GM21528 (cell line): ENCODE data around the gene ZSCAN5B.
A peak's percentile ranks its signal among the peaks of the same experiment; 100 is the strongest.

Experiments used
- ATAC-seq: cut with Tn5 transposase; IDR thresholded peaks from one replicate; pipeline ENCODE4 v1.9.1; 2021; ENCODE audit warnings: mild to moderate bottlenecking, moderate library complexity; ENCODE audit not compliant: unreplicated experiment, low FRiP score

ZSCAN5B gene

DNA sequence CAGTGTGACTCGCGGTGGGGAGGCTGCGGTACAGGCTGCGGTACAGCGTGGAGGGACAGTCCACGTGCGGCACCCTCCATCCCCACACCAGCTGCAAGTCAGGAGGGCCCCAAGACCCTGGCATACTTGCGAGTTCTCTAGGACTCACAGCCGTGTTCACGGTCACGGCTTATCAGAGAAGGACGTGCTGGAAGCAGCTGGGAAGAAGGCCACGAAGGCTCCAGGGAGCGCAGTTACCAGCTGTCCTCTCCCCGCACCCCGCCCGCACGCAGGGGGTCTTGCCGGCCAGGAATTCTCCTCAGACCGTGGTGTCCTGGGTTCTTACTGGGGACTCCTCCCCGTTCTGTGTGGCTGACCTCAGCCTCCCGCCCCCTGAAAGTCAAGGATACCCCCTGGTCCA lies 50.3 kb downstream of the ZSCAN5B start:
- ATAC-seq: no peak

DNA sequence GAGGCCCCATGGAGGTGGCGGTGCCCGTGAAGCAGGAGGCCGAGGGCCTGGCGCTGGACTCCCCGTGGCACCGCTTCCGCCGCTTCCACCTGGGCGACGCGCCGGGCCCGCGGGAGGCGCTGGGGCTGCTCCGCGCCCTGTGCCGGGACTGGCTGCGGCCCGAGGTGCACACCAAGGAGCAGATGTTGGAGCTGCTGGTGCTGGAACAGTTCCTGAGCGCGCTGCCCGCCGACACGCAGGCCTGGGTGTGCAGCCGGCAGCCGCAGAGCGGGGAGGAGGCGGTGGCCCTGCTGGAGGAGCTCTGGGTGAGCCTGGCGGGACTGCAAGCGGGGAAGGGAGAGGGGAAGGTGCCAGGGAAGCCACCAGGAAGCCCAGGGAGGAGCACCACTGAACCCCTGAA lies 50.7 kb downstream of the ZSCAN5B start:
- no peak for ATAC-seq

DNA sequence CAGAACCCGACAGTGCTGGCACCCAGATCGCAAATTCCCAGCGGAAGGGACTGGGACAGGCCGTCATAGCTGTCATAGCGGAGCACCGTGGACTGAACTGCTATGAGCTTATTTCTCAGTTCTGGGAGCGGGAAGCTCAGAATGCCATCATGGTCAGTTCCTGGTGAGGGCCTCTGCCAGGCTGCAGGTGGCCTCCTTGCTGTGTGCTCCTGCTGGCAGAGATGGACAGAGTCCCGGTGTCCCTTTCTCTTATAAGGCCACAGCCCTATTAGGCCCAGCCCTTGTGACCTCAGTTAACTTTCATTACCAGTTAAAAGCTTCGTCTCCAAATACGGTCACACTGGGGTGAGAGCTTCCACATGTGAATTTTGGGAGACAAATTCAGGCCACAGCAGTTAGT lies 51.9 kb downstream of the ZSCAN5B start:
- ATAC-seq: no peak

DNA sequence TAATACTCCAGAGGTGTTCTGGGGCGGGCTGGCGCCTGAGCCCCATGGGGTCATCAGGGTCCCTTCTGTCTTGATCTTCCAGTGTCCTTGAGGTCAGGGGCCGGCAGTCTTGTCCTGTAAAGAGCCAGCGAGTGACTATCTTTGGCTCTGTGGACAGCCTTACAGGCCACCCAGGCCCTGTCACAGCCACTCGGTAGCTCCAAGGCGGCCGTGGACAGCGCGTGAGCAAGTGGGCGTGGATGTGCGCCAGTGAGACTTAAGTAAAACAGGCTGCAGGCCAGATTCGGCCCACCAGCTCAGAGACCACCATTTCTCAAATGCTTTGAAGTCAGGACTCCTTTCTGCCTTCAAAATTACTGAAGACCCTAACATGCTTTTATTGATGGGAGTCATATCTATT lies 52.8 kb downstream of the ZSCAN5B start:
- no peak for ATAC-seq

DNA sequence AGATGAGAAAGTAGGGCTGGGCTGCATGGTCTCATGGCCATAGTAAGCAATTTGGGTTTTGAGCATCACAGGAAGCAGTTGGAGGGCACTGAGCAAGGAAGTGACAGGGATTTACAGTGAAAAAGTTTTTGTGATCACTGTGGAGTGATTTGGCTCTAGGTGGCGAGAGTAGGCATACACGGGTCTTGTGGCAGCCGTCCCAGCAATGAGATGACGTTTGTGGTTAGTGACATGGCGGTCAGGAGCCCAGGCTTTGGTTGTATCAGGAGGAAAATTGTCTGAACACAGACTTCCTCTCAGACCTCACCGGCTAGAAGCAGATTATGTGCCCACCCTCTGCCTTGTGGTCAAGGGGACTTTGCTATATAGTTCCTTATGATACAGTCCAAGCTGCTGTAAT lies 53.2 kb downstream of the ZSCAN5B start:
- ATAC-seq: no peak

DNA sequence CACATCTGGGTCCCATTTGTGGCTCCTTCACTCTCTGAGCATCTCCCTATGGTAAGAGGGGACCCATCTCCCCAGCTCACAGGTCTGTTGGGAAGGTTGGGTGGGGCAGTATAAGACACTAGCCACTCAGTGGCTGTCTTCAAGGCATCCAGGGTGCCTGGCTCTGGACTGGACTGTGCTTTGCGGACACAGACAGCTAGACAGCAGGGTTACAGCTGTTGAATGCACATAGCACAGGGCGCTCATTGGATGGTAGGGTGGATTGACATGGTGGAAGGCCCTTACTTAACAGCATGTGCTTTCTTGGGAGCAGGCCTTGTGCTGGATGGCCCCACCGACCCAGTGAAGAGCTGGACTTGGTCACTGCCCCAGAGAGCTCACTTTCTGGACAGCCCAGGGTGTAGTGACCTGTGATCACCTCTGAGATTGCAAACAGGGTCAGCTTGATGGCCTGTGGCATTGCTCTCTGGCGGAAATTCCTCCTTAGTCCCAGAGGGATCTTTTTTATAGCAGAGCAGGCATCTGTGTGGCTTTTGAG lies 54.6 kb downstream of the ZSCAN5B start:
- ATAC-seq: no peak

DNA sequence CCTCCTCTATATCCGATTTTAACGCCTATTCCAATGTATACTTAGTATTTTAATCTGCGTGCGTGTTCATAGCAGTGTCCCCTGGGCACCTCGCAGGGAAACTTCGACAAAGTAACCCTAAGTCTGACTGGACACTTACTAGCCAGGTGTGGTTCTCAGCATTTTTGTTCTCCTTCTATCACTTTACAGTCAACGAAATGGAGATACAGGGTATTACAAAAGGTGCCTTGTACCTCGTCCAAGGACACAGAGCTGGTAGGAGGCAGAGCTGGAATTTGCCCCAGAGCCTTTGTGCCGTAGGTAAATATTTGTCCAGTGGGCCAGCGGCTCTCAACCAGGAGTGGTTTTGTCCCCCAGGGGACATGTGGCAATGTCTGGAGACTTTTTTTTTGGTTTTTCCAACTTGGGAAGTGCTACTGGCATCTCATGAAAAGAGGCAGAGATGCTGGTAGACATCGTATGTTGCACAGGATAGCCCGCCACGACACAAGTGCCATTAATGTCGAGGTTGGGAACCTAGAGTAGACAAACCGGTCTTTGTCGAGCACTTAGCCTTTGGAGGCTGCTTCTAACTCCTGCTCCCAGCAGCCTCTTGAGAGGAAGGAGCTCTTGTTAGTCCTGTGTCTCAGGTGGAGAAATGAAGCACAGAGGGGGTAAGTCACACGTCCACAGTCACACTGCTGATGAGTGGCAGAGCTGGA lies 55.3 kb downstream of the ZSCAN5B start:
- ATAC-seq: no peak

DNA sequence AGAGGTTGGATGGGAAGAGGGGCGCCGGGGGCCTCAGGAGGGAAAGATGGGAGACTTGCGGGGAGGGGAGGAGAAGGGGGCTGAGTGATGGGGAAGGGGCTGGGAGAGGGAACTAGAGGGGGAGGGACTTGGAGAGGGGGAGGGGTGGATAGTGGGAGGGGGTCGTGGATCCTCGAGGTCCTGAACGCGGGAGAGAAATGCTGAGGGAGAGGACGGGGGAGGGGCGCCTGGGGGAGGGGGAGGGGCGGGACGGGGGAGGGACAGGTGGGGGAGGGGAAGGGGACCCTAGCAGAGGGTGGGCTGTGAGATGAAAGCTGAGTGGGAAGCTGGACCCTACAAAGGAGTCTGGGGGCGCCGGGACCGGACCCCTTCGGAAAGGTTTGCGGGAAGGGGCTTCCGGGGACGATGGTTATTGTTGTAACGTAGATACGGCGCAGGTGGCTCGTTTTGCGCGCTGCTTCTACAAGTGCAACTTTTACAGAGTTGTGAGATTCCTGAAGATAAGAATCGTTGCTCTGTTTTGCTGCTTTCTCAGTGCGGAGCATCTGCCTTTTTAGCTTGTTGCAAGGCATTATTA lies 56.1 kb downstream of the ZSCAN5B start:
- no peak for ATAC-seq

DNA sequence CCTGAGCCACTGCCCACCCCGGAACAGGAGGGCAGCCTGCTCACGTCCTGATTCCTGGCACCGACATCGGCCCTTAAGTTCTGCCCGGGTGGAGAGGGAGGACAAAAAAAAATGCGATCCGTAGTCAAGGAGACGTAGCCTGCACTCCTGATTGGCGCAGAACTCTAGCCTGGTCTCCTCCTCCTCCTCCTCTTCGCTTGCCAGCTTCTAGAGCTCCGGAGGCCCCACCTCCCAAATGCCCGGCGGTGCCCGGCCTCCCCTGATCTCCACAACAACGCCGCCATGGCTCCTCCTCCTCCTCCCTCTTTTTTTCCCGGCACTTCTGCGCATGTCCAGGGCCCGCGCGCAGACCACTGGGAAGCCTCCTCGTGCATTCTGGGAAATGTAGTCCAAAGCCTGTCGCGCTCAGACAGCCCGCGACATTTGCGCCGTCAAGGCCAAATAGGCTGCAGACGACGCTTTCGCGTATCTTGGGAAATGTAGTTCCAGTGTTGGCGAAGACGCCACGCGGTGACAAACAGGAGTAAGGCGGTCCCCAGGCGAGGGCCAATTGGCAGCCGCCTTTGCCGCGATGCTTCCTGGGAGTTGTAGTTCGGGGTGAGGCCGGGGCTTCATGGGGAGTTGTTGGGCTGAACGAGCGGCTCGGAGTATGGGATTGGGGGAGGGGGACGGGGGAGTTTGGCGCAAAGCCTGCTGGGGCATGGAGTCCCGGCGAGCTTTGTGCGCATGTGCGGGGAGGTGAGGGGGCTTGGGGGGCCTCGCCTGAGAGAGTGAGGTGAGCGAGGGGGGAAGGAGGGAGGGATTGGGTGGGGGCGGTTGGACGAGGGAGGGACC lies 56.8 kb downstream of the ZSCAN5B start, which contains the start of gene ZNF444:
TSS of gene ZNF444 (plus strand) at position 705 of the 834 bp plus-strand sequence. CDS start 5,625 bp downstream, outside the sequence.
- ATAC-seq: peak; percentile 88

DNA sequence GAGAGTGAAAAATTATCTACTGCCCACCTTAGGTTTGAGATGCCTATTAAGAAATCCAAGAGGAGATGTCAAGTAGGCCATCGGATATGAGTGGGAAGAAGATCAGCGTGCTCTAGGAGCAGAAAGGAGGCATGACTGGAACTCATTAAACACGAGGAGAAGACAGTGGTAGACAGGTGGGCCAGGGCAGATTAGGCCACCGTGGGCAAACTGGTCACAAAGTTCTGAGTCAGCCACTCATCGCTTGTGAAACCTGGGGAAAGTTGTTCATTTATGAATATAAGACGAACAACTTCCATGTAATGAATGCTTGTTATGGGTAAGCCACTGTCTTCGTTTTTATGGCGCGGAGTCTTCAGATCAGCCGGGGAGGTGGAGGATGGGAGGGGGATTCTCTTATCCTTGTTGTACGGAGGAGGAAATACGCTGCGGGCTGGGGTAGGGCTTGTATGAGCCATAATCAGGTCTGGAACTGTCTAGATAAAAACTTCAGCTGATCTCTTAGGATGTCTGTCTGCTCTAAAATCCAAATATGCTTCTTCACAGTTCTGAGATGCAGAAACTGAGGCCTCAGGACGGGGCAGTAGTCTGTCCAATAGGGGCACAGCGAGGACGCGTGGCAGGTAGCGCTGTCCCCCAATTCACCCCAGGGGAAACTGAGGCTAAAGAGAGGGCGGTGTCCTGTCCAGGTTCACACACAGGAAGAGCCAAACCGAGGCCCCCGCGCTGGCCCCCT lies 57.6 kb downstream of the ZSCAN5B start:
- peak; percentile 14 for ATAC-seq
